Measurements from ENCODE around the gene TTLL10.

The TTLL10 gene

GRCh38 chr1:1128454-1129139 lies 45.1 kb upstream of the TTLL10 start:
- H3K4me3 ChIP-seq (ENCODE audit: low read depth, low read length): no peak overlapping the region
- TF ChIP-seq POLR2A (IDR thresholded peaks at IDR 0.05; ENCODE audit: extremely low read depth, insufficient read length): no peak
- TF ChIP-seq CTCF (IDR thresholded peaks at IDR 0.05; ENCODE audit: low read depth, low read length): no peak
- no peak for TF ChIP-seq MYC (IDR thresholded peaks at IDR 0.05; ENCODE audit: low read depth, low read length)
- no peak for TF ChIP-seq MAX (IDR thresholded peaks at IDR 0.05; ENCODE audit: low read depth, low read length)
- no peak for DNase-seq (ENCODE audit: low read depth)

GRCh38 chr1:1129381-1129821 lies 44.3 kb upstream of the TTLL10 start:
- no peak overlapping the region for H3K4me3 ChIP-seq (ENCODE audit: low read depth, low read length)
- no peak for TF ChIP-seq MYC (IDR thresholded peaks at IDR 0.05; ENCODE audit: low read depth, low read length)
- TF ChIP-seq MAX (IDR thresholded peaks at IDR 0.05; ENCODE audit: low read depth, low read length): no peak
- no peak for TF ChIP-seq CTCF (IDR thresholded peaks at IDR 0.05; ENCODE audit: low read depth, low read length)
- TF ChIP-seq POLR2A (IDR thresholded peaks at IDR 0.05; ENCODE audit: extremely low read depth, insufficient read length): no peak
- DNase-seq (ENCODE audit: low read depth): no peak

- TF ChIP-seq CTCF (IDR thresholded peaks at IDR 0.05; ENCODE audit: low read depth, low read length): no peak
- no peak for TF ChIP-seq MAX (IDR thresholded peaks at IDR 0.05; ENCODE audit: low read depth, low read length)
- no peak for TF ChIP-seq MYC (IDR thresholded peaks at IDR 0.05; ENCODE audit: low read depth, low read length)
- TF ChIP-seq POLR2A (IDR thresholded peaks at IDR 0.05; ENCODE audit: extremely low read depth, insufficient read length): no peak
- DNase-seq (ENCODE audit: low read depth): no peak
- no peak overlapping the region for H3K4me3 ChIP-seq (ENCODE audit: low read depth, low read length)
Observed at GRCh38 chr1:1130206-1131120, 43.2 kb upstream of the TTLL10 start.

- TF ChIP-seq MAX (IDR thresholded peaks at IDR 0.05; ENCODE audit: low read depth, low read length): no peak
- TF ChIP-seq POLR2A (IDR thresholded peaks at IDR 0.05; ENCODE audit: extremely low read depth, insufficient read length): no peak
- TF ChIP-seq CTCF (IDR thresholded peaks at IDR 0.05; ENCODE audit: low read depth, low read length): no peak
- TF ChIP-seq MYC (IDR thresholded peaks at IDR 0.05; ENCODE audit: low read depth, low read length): no peak
- no peak overlapping the region for H3K4me3 ChIP-seq (ENCODE audit: low read depth, low read length)
- no peak for DNase-seq (ENCODE audit: low read depth)
Observed at GRCh38 chr1:1132042-1132950, 41.4 kb upstream of the TTLL10 start.
